ENCODE results near the gene HMG20B. TPM values are rescaled to one million over a fixed set of nuclear protein-coding genes. Genes with fewer than 3 reads are reported as not detected.

HMG20B gene
- total and polyA plus RNA-seq, 2 of the 8 experiments (the other 6 are each of a cell fraction or from before 2014, with no cell fraction given), result 42.9 to 74.2 TPM

- TF ChIP-seq RBBP5 (IDR thresholded peaks at IDR 0.05; ENCODE audit: borderline replicate concordance, low read depth, low read length) (no peak), SIX5 (IDR thresholded peaks at IDR 0.05; ENCODE audit: low read depth, low read length) (no peak), TAF1 (IDR thresholded peaks at IDR 0.05; ENCODE audit: low read depth, low read length) (peak; percentile 51; the same call in 1 of the 2 replicates), ASH2L (IDR thresholded peaks at IDR 0.05; ENCODE audit: low read length) (no peak), CTBP2 (IDR thresholded peaks at IDR 0.05; ENCODE audit: borderline replicate concordance, insufficient read depth, insufficient read length, low read length) (no peak), E2F6 (IDR thresholded peaks at IDR 0.05) (peak; percentile 30; the same call in 1 of the 2 replicates), MAX (IDR thresholded peaks at IDR 0.05) (peak; percentile 72), RNF2 (IDR thresholded peaks at IDR 0.05; ENCODE audit: borderline replicate concordance, low read depth, low read length, missing control alignments, poor library complexity, severe bottlenecking) (no peak), SIRT6 (IDR thresholded peaks at IDR 0.05; ENCODE audit: low read length) (no peak), SP1 (IDR thresholded peaks at IDR 0.05; ENCODE audit: low read depth, low read length) (no peak; the same call in none of the 2 replicates), CHD2 (IDR thresholded peaks at IDR 0.05; ENCODE audit: low read length) (no peak), POU5F1 (IDR thresholded peaks at IDR 0.05; ENCODE audit: low read depth, low read length) (no peak), ATF3 (IDR thresholded peaks at IDR 0.05; ENCODE audit: insufficient read depth, low read depth, low read length) (no peak), TBP (IDR thresholded peaks at IDR 0.05; ENCODE audit: low read depth, low read length) (peak; percentile 48; the same call in 1 of the 2 replicates), GTF2F1 (IDR thresholded peaks at IDR 0.05; ENCODE audit: borderline replicate concordance, low read depth, low read length) (no peak), SP4 (IDR thresholded peaks at IDR 0.05; ENCODE audit: low read length) (no peak), CEBPB (IDR thresholded peaks at IDR 0.05; ENCODE audit: low read depth, low read length) (no peak), SIN3A (conservative IDR thresholded peaks at IDR 0.05 in 1 of 2, IDR thresholded peaks at IDR 0.05 in 1 of 2; ENCODE audit: low read depth in 1 of 2, low read length in 2 of 2) (peak in 1 of 2 experiments; percentile 47; a peak in 1 of 4 replicates), SUZ12 (IDR thresholded peaks at IDR 0.05; ENCODE audit: low read length) (no peak), RAD21 (IDR thresholded peaks at IDR 0.05 in 1 of 2, conservative IDR thresholded peaks at IDR 0.05 in 1 of 2; ENCODE audit: low read depth in 2 of 2, low read length in 2 of 2) (no peak), RXRA (IDR thresholded peaks at IDR 0.05; ENCODE audit: insufficient read depth, low read depth, low read length) (no peak)
These were observed 4.1 kb downstream of the HMG20B start (continued) for GRCh38 chr19:3576696-3577443.
